Type B pancreatic cell (in vitro differentiated cells): ENCODE measurements around the gene RABL6. TPM values are rescaled to one million over a fixed set of nuclear protein-coding genes. Genes with fewer than 3 reads are reported as not detected.

Source experiments
- DNase-seq: peaks from one replicate; pipeline ENCODE4 v3.0.0; 2021; ENCODE audit warnings: mixed read lengths; ENCODE audit not compliant: unreplicated experiment; ENCODE audit errors: extremely low spot score
- H3K27ac Mint-ChIP-seq: 2 replicates; pipeline ENCODE4 v1.8.0; 2021; ENCODE audit warnings: mild to moderate bottlenecking, mixed read lengths
- H3K27me3 Mint-ChIP-seq: 2 replicates; pipeline ENCODE4 v1.8.0; 2021; ENCODE audit warnings: mixed read lengths
- H3K36me3 Mint-ChIP-seq: 2 replicates; pipeline ENCODE4 v1.8.0; 2021; ENCODE audit warnings: mixed read lengths
- H3K4me1 Mint-ChIP-seq: one replicate; pipeline ENCODE4 v1.8.0; 2021; ENCODE audit warnings: mixed read lengths; ENCODE audit not compliant: unreplicated experiment
- H3K4me3 Mint-ChIP-seq: 2 replicates; pipeline ENCODE4 v1.8.0; 2021; ENCODE audit warnings: mild to moderate bottlenecking, mixed read lengths
- H3K9me3 Mint-ChIP-seq: 2 replicates; pipeline ENCODE4 v1.8.0; 2021; ENCODE audit warnings: mixed read lengths
- CTCF ChIP-seq: fragments of 200-600 bp; sonication (generic); conservative IDR thresholded peaks from 2 replicates; pipeline ENCODE4 v1.5.0; 2021; ENCODE audit warnings: antibody characterized with exemption, mild to moderate bottlenecking
- total RNA-seq: library from RNA; stranded (reverse); gene quantifications from 2 replicates; pipeline ENCODE4 v1.2.1, GENCODE V29; 2021; ENCODE audit warnings: low replicate concordance

The RABL6 gene
- total RNA-seq, 1 donor from 2014 or later, result 112 TPM

- TF ChIP-seq CTCF, result no peak
- no peaks in the 10 kb centered on the region for H3K4me1 Mint-ChIP-seq
- peaks cover 3% of the 10 kb centered on the region for H3K27me3 Mint-ChIP-seq
- no peak overlapping the region for H3K27ac Mint-ChIP-seq
- no peak overlapping the region for H3K4me3 Mint-ChIP-seq
- no peak for DNase-seq
- no peaks in the 10 kb centered on the region for H3K9me3 Mint-ChIP-seq
- H3K36me3 Mint-ChIP-seq, result no peaks in the 10 kb centered on the region
Measured at GRCh38 chr9:136853596-136854112, 45.9 kb downstream of the RABL6 start.

GRCh38 chr9:136854113-136854841 is 46.5 kb downstream of the RABL6 start:
- H3K4me1 Mint-ChIP-seq, result no peaks in the 10 kb centered on the region
- no peak for DNase-seq
- H3K27me3 Mint-ChIP-seq, result no peaks in the 10 kb centered on the region
- no peak overlapping the region for H3K4me3 Mint-ChIP-seq
- H3K27ac Mint-ChIP-seq, result no peak overlapping the region
- H3K9me3 Mint-ChIP-seq, result no peaks in the 10 kb centered on the region
- no peaks in the 10 kb centered on the region for H3K36me3 Mint-ChIP-seq
- no peak for TF ChIP-seq CTCF

GRCh38 chr9:136854842-136855460 is 47.2 kb downstream of the RABL6 start:
- H3K36me3 Mint-ChIP-seq, result no peaks in the 10 kb centered on the region
- no peaks in the 10 kb centered on the region for H3K27me3 Mint-ChIP-seq
- no peak overlapping the region for H3K27ac Mint-ChIP-seq
- no peaks in the 10 kb centered on the region for H3K9me3 Mint-ChIP-seq
- DNase-seq, result no peak
- TF ChIP-seq CTCF, result no peak
- no peak overlapping the region for H3K4me3 Mint-ChIP-seq
- no peaks in the 10 kb centered on the region for H3K4me1 Mint-ChIP-seq

GRCh38 chr9:136855461-136856078 is 47.8 kb downstream of the RABL6 start:
- no peaks in the 10 kb centered on the region for H3K36me3 Mint-ChIP-seq
- H3K27ac Mint-ChIP-seq, result no peak overlapping the region
- H3K4me1 Mint-ChIP-seq, result no peaks in the 10 kb centered on the region
- no peaks in the 10 kb centered on the region for H3K27me3 Mint-ChIP-seq
- H3K9me3 Mint-ChIP-seq, result no peaks in the 10 kb centered on the region
- no peak for DNase-seq
- TF ChIP-seq CTCF, result no peak
- no peak overlapping the region for H3K4me3 Mint-ChIP-seq

- no peak for DNase-seq
- H3K4me1 Mint-ChIP-seq, result no peaks in the 10 kb centered on the region
- H3K9me3 Mint-ChIP-seq, result no peaks in the 10 kb centered on the region
- H3K27me3 Mint-ChIP-seq, result no peaks in the 10 kb centered on the region
- no peak overlapping the region for H3K4me3 Mint-ChIP-seq
- no peak overlapping the region for H3K27ac Mint-ChIP-seq
- no peak for TF ChIP-seq CTCF
- no peaks in the 10 kb centered on the region for H3K36me3 Mint-ChIP-seq
Measured at GRCh38 chr9:136856079-136856476, 48.3 kb downstream of the RABL6 start.
